Measurements from ENCODE around the gene BAHCC1. TPM values are rescaled to one million over a fixed set of nuclear protein-coding genes. Genes with fewer than 3 reads are reported as not detected.
A peak's percentile ranks its signal among the peaks of the same experiment; 100 is the strongest.

BAHCC1 gene
- total RNA-seq, 1 experiment from 2014 or later, result 9.9 TPM

GRCh38 chr17:81440051-81440471 is 44.8 kb downstream of the BAHCC1 start:
- Histone ChIP-seq H3K4me1 (ENCODE audit: insufficient read depth, low read length) (no peaks in the 10 kb centered on the region), H2AFZ (ENCODE audit: low read length) (no peak overlapping the region), H3K27me3 (ENCODE audit: low read length) (no peaks in the 10 kb centered on the region), H3F3A (ENCODE audit: low read length, unreplicated experiment) (no peaks in the 10 kb centered on the region), H3K27ac (ENCODE audit: low read length) (no peak overlapping the region), H3K79me2 (ENCODE audit: low read length) (no peaks in the 10 kb centered on the region), H3K9me3 (ENCODE audit: low read length) (no peaks in the 10 kb centered on the region), H3K4me2 (ENCODE audit: low read length) (no peak overlapping the region), H3K36me3 (ENCODE audit: low read depth, low read length) (no peaks in the 10 kb centered on the region), H3K9me2 (replicated peaks; ENCODE audit: low read length) (no peaks in the 10 kb centered on the region), H4K20me1 (ENCODE audit: low read length) (no peaks in the 10 kb centered on the region), H3K9ac (ENCODE audit: low read length) (no peak overlapping the region), H3K4me3 (ENCODE audit: low read length) (no peak overlapping the region)
- BruUV-seq (replicated peaks), result no TSS peak
- intact Hi-C loops (cut with micrococcal nuclease), result no loop called here
- ChIA-PET CTCF (interaction anchor here (0.6 kb wide), 1 partner anchor 10 kb away, joined by 3 read pairs; no protein-coding TSS in a partner anchor), POLR2A (ENCODE audit: unreplicated experiment) (no interaction called here)
- TF ChIP-seq EZH2phosphoT487 (IDR thresholded peaks at IDR 0.05; ENCODE audit: borderline replicate concordance, low read length) (no peak), CTCF (conservative IDR thresholded peaks at IDR 0.05; ENCODE audit: low read depth, low read length) (no peak), EZH2 (IDR thresholded peaks at IDR 0.05; ENCODE audit: low read length, unreplicated experiment) (no peak)
- DNase-seq (no peak), ATAC-seq (no peak)

GRCh38 chr17:81440511-81441244 is 45.4 kb downstream of the BAHCC1 start:
- intact Hi-C loops (cut with micrococcal nuclease), result no loop called here
- CTCF ChIA-PET, result interaction anchor here (0.6 kb wide), 1 partner anchor 11 kb away, joined by 3 read pairs; no protein-coding TSS in a partner anchor

More at GRCh38 chr17:81440511-81441244, 45.4 kb downstream of the BAHCC1 start:
- Histone ChIP-seq H3F3A (ENCODE audit: low read length, unreplicated experiment) (no peaks in the 10 kb centered on the region), H3K9me2 (replicated peaks; ENCODE audit: low read length) (no peaks in the 10 kb centered on the region), H2AFZ (ENCODE audit: low read length) (no peak overlapping the region), H3K4me3 (ENCODE audit: low read length) (no peak overlapping the region), H3K4me1 (ENCODE audit: insufficient read depth, low read length) (no peaks in the 10 kb centered on the region), H3K27me3 (ENCODE audit: low read length) (no peaks in the 10 kb centered on the region), H3K27ac (ENCODE audit: low read length) (no peak overlapping the region), H3K4me2 (ENCODE audit: low read length) (no peak overlapping the region), H3K9ac (ENCODE audit: low read length) (no peak overlapping the region), H3K9me3 (ENCODE audit: low read length) (no peaks in the 10 kb centered on the region), H3K79me2 (ENCODE audit: low read length) (no peaks in the 10 kb centered on the region), H3K36me3 (ENCODE audit: low read depth, low read length) (no peaks in the 10 kb centered on the region), H4K20me1 (ENCODE audit: low read length) (no peaks in the 10 kb centered on the region)
- POLR2A ChIA-PET (ENCODE audit: unreplicated experiment), result no interaction called here
- TF ChIP-seq CTCF (conservative IDR thresholded peaks at IDR 0.05; ENCODE audit: low read depth, low read length) (peak; percentile 71), EZH2phosphoT487 (IDR thresholded peaks at IDR 0.05; ENCODE audit: borderline replicate concordance, low read length) (no peak), EZH2 (IDR thresholded peaks at IDR 0.05; ENCODE audit: low read length, unreplicated experiment) (no peak)
- no TSS peak for BruUV-seq (replicated peaks)
- ATAC-seq (0 out of 2 replicates have a peak, but pooled peaks have one; percentile 25), DNase-seq (peak; percentile 25)
